SKM-1 (cell line): Measurements from ENCODE around the gene RNF43.

Source experiments
- DNase-seq: peaks from one replicate; lab custom pipeline; 2025; ENCODE audit not compliant: unreplicated experiment; lab: John Stamatoyannopoulos, UW

Gene RNF43

GRCh38 chr17:58417300-58418092, at the start of gene RNF43:
RNF43 (minus strand) TSS chr17:58417534; CDS start chr17:58415577, 1,957 bp downstream.
- peak; percentile 92 for DNase-seq

DNA sequence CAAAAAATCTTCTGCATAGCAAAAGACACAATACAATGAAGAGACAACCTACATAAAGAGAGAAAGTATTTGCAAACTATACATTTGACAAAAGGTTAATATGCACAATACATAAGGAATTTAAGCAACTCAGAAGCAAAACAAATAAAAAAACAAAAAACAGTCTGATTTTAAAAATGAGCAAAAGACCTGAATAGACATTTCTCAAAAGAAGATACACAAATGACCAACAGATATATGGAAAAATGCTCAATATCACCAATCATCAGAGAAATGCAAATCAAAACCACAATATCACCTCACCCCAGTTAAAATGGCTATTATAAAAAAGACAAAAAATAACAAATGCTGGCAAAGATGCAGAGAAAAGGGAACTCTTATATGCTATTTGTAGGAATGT, 38.2 kb upstream of the RNF43 start:
- DNase-seq: no peak

- no peak for DNase-seq
Observed at GRCh38 chr17:58452738-58453137, 35.4 kb upstream of the RNF43 start.

GRCh38 chr17:58447039-58447975, 30.0 kb upstream of the RNF43 start:
- DNase-seq: peak; percentile 91

DNA sequence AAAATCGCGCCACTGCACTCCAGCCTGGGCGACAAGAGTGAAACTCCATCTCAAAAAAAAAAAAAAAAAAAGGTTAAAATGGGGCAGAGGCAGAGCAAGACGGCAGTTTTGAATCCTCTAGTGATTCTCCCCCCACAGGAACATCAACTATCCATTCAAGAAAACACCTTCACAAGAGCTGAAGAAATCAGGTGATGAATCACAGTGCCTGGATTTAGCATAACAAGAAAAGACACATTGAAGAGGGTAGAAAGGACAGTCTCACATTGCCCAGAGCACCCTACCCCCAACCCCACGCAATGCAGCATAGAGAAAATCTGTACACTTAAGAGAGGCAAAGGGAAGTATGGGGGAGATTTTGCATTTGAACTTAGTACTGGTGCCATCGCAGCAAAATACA, 28.8 kb upstream of the RNF43 start:
- DNase-seq: no peak

DNA sequence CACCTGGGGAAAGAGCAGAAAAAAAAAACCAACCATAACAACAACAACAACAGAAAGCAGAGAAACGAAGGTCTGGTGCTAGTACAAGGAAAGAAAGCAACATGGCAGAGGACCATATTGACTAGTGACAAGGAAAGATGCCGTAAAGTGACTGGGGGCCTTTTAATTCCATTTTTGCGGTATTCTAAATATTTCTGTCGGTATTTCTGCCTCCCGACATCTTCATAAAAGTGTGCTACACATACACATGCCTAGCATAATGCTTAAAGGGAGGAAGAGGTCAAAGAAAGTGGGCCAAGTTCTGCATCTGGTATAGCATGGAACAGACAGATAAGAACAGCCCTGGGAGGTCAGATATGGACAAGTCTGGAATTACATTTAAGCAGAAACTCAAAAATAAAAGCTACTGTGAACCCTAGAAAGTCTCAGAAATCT, 19.5 kb upstream of the RNF43 start:
- DNase-seq: no peak

- no peak for DNase-seq
Observed at GRCh38 chr17:58436245-58436644, 18.9 kb upstream of the RNF43 start.

DNA sequence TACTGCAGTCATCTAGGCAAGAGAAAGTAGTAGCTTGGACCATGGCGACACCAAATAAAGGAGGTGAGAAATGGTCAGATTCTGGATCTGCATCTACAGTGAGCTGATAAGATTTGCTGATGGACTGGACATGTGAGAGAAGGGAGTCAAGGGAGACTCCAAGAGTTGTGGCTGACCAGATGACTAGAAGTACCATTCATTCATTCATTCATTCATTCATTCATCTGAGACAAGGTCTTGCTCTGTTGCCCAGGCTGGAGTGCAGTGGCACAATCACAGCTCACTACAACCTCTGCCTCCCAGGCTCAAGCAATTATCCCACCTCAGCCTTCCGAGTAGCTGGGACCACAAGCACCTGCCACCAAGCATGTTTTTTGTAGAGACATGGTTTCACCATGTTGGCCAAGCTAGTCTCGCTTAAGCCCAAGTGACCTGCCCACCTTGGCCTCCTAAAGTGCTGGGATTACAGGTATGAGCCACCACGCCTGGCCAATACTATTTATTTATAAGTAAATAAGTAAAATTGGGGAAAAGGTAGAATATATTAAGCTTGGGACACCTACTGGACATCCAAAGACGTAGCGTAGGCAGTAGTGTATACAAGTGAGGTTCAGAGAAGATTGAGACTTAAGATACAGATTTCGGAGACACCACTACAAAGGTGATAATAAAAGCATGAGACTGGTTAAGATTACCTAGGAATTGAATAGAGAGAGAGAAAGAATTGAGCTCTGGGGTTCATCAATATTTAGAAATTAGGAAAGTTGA, 15.7 kb upstream of the RNF43 start:
- DNase-seq: no peak

DNA sequence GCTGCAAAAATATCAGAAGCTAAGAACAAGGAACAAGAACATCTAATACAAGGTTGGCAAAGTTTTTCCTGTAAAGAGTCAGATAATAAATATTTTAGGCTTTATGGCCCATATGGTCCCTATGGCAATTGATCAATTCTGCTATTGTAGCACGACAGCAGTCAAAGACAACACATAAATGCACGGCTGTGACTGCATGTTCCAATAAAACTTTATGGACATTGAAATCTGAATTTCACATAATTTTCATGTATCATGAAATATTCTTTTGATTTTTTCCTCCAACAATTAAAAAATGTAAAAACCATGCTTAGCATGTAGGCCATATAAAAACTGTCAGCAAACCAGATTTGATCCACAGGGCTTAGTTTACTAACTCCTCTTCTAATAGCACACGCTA, 10.5 kb upstream of the RNF43 start:
- no peak for DNase-seq

DNA sequence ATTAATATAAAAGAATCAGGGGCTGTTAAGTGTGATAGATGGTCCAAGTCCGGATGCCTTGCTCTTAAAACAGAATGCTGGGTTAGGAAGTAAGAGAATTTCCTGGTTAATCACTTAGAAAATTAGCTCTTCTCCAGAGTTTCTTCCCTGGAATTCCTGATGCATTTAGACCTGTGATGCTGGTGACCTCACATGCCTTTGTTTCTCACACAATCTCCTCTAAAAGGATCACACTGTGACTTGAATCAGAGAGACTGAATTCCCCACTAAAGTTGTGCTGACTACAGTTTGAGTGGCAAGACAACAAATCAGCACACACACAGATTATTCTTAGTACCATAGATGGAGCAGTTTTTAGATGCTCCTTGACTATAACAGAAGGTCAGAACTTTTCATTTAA, 4.4 kb upstream of the RNF43 start:
- DNase-seq: no peak

DNA sequence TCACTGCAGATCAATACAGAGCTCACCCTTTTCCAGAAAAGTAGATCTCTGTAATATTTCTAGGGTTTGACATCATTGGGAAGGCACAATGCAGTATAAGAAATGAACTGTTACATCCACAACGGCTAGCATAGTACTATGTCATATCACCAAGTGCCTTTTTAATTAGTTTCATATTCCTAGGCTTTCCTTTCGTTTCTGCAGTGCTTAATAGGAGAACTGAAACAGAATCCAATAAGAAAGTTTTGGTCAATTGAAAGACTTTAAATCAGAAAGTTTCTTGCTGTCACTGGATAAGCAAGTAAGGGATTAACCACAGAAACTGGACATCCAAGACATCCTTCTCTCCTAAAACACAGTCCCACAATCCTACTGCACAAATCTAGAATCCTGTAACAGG, 3.5 kb upstream of the RNF43 start:
- DNase-seq: no peak

DNA sequence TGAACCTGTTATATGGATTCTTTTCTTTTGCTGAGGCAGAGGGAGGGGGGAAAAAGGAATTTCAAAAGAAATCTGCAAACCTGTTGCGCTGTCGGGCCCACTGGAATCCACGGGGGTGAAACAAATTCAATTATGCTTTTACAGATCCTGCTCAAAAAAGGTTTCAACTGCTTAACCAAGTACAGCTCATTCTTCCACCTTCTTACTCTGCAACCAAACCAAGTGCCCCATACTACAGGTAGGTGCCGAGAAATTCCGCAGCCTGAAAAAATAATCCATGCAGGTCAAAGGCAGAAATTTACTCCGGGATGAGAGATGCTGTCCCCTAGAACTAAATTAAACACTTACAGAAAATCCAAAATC, 416 bp downstream of the RNF43 start:
- no peak for DNase-seq

DNA sequence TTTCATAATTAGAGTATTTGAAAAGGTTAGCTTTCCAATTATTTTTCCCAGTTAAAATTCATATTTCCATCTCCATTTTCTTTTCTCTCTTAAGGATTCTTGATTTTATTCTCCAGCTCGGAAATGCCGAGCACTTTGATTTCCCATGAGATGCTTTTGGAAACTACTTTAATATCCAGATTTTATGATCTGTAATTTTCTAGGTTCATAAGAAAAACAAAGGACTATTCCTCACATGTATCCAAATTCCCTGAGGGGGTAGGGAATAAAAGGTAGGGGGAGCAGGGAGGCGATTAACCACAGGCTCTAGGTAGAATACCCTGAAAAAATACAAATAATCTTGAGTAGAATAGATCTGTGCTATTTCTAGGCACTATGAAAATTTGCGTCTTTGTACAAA, 938 bp downstream of the RNF43 start:
- DNase-seq: no peak

DNA sequence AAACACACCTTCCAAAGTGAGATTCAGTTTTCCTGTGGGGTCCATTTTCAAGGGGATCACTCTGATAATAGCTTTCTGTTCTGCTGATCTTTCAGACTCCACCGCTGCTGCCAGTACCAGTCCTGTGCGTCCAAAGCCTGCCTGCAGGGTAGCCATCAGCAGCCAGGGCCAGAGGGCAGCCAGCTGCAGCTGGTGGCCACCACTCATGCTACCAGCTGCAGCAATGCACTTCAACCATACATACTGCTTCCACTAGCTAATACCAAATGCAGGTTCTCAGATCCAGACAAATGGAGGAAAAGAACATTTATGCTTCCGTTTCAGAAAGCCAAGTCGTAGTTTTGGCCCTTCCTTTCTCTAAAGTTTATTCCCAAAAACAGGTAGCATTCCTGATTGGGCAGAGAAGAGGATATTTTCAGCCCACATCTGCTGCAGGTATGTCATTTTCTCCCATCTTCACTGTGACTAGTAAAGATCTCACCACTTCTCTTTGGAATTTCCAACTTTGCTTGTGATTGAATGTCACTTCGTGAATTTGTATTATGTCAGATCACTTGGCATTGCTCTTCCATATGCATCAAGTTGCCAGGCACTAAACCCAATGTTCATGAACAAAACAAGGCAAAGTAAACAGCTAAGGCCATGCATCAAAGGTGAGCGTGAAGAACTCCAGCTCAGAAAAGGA, 1.8 kb downstream of the RNF43 start:
- no peak for DNase-seq

- DNase-seq: no peak
Observed at GRCh38 chr17:58414596-58414997, 2.7 kb downstream of the RNF43 start.

DNA sequence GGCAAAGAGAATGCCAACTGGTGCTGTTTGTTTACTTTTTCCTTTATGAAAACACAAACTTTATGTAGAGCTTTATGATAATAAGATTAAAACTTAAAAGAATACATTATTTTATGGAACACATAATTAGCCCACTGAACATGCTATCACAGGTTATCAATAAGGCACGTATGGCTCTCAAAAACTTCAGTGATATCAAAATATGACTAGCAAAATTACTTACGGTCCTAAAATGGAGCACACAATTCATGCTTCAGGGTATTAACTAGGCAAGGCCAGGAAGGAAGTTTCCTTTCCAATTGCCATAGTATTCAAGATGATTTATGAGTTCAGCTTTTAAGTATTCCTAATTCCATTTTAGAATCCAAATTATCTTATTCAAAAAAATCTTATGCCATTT, 3.6 kb downstream of the RNF43 start:
- DNase-seq: no peak

DNA sequence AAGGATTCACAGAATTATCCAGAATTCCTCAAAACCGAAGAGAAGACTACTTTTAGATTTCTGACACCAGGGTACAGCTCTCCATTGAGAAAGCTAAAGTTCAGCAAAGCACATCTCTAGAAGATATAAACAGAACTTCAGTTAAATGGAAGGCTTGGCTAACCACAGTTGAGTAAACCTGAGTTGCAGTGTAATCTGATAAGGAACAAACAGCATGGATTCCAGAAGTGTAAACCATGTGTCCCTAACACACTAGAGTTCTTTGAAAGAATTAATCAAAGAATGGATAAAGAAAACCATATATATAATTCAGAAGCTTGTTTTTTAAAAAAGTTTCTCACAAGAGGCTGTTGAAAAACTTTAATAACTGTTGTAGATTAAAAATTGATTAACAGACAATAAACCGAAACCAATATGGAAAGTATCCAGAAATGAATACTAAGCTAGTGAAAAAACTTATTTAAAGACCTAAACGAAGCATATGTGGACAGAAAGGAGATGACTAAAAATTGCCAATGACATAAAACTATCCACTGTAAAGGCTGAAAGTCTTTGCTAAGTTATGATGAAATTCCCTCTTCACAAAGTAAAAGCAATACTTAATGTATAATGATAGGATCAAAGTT, 4.3 kb downstream of the RNF43 start:
- DNase-seq: no peak

- DNase-seq: no peak
Observed at GRCh38 chr17:58412064-58412703, 5.2 kb downstream of the RNF43 start.

DNA sequence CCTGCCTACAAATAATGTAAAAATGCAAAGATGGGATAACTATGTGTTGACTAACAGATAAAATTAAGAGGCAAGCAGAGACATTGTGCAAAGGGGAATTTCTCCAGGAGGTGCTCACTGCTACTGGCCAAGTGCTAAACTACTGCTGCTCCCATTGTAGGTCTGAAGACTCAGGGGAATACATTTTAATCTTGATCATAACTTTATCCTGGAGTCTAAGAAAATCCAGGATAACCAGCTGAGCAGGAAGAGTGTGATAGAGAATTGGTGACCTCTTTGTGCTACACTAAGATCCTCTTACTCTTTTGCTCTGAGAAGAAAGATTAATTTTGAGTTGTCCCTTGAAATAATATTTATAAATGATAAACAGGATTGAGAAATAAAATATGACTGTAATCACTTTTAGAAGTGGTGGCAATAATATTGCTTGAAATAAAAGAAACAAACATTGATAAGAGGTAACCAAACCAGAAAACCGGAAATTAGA, 5.9 kb downstream of the RNF43 start:
- no peak for DNase-seq
